Measurements from ENCODE around the gene C17orf100.

The C17orf100 gene

GRCh38 chr17:6679241-6679640, 27.7 kb downstream of the C17orf100 start:
- no peak for DNase-seq (ENCODE audit: low spot score)
- no peak for TF ChIP-seq CTCF (IDR thresholded peaks at IDR 0.05; ENCODE audit: extremely low read depth, missing control alignments)

GRCh38 chr17:6681176-6681575, 29.6 kb downstream of the C17orf100 start:
- DNase-seq (ENCODE audit: low spot score): no peak
- TF ChIP-seq CTCF (IDR thresholded peaks at IDR 0.05; ENCODE audit: extremely low read depth, missing control alignments): no peak

GRCh38 chr17:6681671-6682070, 30.1 kb downstream of the C17orf100 start:
- TF ChIP-seq CTCF (IDR thresholded peaks at IDR 0.05; ENCODE audit: extremely low read depth, missing control alignments): no peak
- DNase-seq (ENCODE audit: low spot score): no peak

GRCh38 chr17:6682339-6682738, 30.8 kb downstream of the C17orf100 start:
- TF ChIP-seq CTCF (IDR thresholded peaks at IDR 0.05; ENCODE audit: extremely low read depth, missing control alignments): no peak

GRCh38 chr17:6683081-6683684, 31.6 kb downstream of the C17orf100 start:
- TF ChIP-seq CTCF (IDR thresholded peaks at IDR 0.05; ENCODE audit: extremely low read depth, missing control alignments): no peak

More at GRCh38 chr17:6682339-6682738, 30.8 kb downstream of the C17orf100 start:
- DNase-seq (ENCODE audit: low spot score): no peak

GRCh38 chr17:6683730-6684459, 32.3 kb downstream of the C17orf100 start:
- no peak for TF ChIP-seq CTCF (IDR thresholded peaks at IDR 0.05; ENCODE audit: extremely low read depth, missing control alignments)
- no peak for DNase-seq (ENCODE audit: low spot score)

More at GRCh38 chr17:6683081-6683684, 31.6 kb downstream of the C17orf100 start:
- DNase-seq (ENCODE audit: low spot score): no peak

- no peak for DNase-seq (ENCODE audit: low spot score)
- no peak for TF ChIP-seq CTCF (IDR thresholded peaks at IDR 0.05; ENCODE audit: extremely low read depth, missing control alignments)
Observed at GRCh38 chr17:6684460-6684783, 32.9 kb downstream of the C17orf100 start.
